Parathyroid adenoma (tissue), 2 donors: ENCODE results near the gene UCN.
"Not testable (repeated sequence)": the region's sequence is repeated elsewhere in the genome, so short reads cannot be mapped to it uniquely, and the experiment has no call there.

Experiments
- H2AFZ ChIP-seq: fragments of 300-600 bp; sonication (generic); one replicate; pipeline ENCODE4 v1.7.0; 2017; ENCODE audit warnings: antibody characterized with exemption, mild to moderate bottlenecking
- H3K27ac ChIP-seq: fragments of 300-600 bp; sonication (generic); one replicate; pipeline ENCODE4 v1.7.0; 2017
- H3K27me3 ChIP-seq: fragments of 300-600 bp; sonication (generic); one replicate; pipeline ENCODE4 v1.7.0; 2017; ENCODE audit warnings: low read length; ENCODE audit not compliant: control insufficient read depth, insufficient read depth
- H3K36me3 ChIP-seq: fragments of 300-600 bp; sonication (generic); one replicate; pipeline ENCODE4 v1.7.0; 2017; ENCODE audit warnings: low read length; ENCODE audit not compliant: control insufficient read depth, insufficient read depth
- H3K4me1 ChIP-seq: fragments of 300-600 bp; sonication (generic); one replicate; pipeline ENCODE4 v1.7.0; 2017; ENCODE audit warnings: control low read depth
- H3K4me2 ChIP-seq: fragments of 300-600 bp; sonication (generic); one replicate; pipeline ENCODE4 v1.7.0; 2017; ENCODE audit warnings: low read length
- H3K4me3 ChIP-seq: fragments of 300-600 bp; sonication (generic); one replicate; pipeline ENCODE4 v1.7.0; 2017; ENCODE audit warnings: low read depth, low read length
- H3K79me2 ChIP-seq: fragments of 300-600 bp; sonication (generic); one replicate; pipeline ENCODE4 v1.7.0; 2017; ENCODE audit warnings: control low read depth
- H3K9ac ChIP-seq: fragments of 300-600 bp; sonication (generic); one replicate; pipeline ENCODE4 v1.7.0; 2017; ENCODE audit warnings: mild to moderate bottlenecking
- H3K9me3 ChIP-seq: fragments of 300-600 bp; sonication (generic); one replicate; pipeline ENCODE4 v1.7.0; 2017; ENCODE audit warnings: low read length; ENCODE audit not compliant: control insufficient read depth
- TF ChIP-seq, protein P1 (sequence below): fragments of 300-600 bp; sonication (generic); IDR thresholded peaks from one replicate; pipeline ENCODE4 v1.7.0; 2017; ENCODE audit warnings: antibody characterized with exemption, mild to moderate bottlenecking
- donor health status: primary hyperparathyroidism.

UCN gene

DNA sequence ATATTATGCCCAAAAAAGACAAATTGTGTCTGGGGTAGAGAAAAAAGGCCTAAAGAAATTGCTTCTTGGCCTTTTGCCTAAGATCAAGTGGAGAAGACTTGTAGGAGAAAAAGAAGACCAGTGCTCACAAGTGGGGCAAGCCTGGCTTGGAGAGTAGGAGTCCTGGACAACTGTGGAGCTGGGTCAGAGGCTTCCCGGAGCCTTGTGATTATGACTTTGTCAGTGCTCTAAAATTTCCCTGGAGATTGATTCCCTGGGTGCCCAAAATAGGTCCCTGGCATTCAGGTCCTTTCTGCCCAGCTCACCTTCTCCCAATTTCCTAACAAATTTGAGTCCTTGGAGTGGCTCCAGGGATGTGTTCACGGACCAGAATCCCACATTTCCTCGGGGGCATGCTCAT is 26.8 kb downstream of the UCN start:
- Histone ChIP-seq H3K9ac (no peak overlapping the region), H3K9me3 (no peaks in the 10 kb centered on the region), H2AFZ (no peak overlapping the region), H3K36me3 (no peaks in the 10 kb centered on the region), H3K4me2 (no peak overlapping the region), H3K4me1 (no peaks in the 10 kb centered on the region), H3K27ac (no peak overlapping the region), H3K4me3 (no peak overlapping the region), H3K79me2 (no peaks in the 10 kb centered on the region), H3K27me3 (no peaks in the 10 kb centered on the region)
- TF ChIP-seq, protein P1, sequence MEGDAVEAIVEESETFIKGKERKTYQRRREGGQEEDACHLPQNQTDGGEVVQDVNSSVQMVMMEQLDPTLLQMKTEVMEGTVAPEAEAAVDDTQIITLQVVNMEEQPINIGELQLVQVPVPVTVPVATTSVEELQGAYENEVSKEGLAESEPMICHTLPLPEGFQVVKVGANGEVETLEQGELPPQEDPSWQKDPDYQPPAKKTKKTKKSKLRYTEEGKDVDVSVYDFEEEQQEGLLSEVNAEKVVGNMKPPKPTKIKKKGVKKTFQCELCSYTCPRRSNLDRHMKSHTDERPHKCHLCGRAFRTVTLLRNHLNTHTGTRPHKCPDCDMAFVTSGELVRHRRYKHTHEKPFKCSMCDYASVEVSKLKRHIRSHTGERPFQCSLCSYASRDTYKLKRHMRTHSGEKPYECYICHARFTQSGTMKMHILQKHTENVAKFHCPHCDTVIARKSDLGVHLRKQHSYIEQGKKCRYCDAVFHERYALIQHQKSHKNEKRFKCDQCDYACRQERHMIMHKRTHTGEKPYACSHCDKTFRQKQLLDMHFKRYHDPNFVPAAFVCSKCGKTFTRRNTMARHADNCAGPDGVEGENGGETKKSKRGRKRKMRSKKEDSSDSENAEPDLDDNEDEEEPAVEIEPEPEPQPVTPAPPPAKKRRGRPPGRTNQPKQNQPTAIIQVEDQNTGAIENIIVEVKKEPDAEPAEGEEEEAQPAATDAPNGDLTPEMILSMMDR: no peak

DNA sequence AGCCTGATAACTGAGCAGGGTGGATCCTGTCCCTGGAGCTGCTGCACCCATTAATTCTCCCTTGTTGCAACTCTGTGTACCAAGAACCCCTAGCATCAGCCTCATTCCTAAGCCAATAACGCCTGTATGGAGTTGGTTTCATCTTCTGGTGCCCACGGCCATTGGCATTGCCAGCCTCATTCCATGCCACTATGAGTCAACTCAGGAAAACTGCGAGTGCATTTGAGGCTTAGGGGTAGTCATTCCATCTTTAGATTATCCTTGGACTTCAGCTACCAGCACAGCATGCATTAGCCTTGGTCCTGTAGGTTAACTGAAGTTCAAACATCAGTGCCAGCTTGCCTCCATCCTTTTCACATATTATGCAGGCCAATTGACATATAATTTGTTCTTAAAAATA is 27.4 kb downstream of the UCN start:
- no peak overlapping the region for H3K27ac ChIP-seq
- no peak overlapping the region for H3K4me2 ChIP-seq
- H3K9ac ChIP-seq: no peak overlapping the region
- H3K4me1 ChIP-seq: no peaks in the 10 kb centered on the region
- H3K4me3 ChIP-seq: no peak overlapping the region
- no peaks in the 10 kb centered on the region for H3K9me3 ChIP-seq
- H3K79me2 ChIP-seq: no peaks in the 10 kb centered on the region
- H2AFZ ChIP-seq: no peak overlapping the region
- H3K36me3 ChIP-seq: no peaks in the 10 kb centered on the region
- TF ChIP-seq, protein P1: no peak
- no peaks in the 10 kb centered on the region for H3K27me3 ChIP-seq

DNA sequence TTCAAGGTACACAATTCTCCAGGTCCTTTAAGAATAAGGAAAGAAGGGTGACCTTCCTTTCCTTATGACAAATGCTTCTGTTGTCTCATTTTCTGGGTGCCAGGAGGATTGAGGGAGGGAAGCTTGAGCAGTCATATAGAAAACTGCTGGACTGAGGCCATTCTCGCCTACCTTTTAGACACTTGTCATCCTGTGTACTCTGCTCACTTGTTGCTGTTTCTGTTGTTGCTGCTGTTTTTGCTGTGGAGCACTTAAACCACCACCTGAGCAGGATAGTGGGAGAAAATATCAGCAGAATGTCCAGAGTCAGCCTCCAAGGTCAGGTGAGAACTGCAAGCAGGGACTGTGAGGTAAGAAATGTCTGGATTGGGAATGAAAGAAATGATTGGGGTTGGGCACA is 30.2 kb downstream of the UCN start:
- H3K36me3 ChIP-seq: no peaks in the 10 kb centered on the region
- no peak overlapping the region for H3K9ac ChIP-seq
- H3K27me3 ChIP-seq: no peaks in the 10 kb centered on the region
- no peaks in the 10 kb centered on the region for H3K79me2 ChIP-seq
- H3K4me2 ChIP-seq: no peak overlapping the region
- H3K9me3 ChIP-seq: no peaks in the 10 kb centered on the region
- no peak overlapping the region for H2AFZ ChIP-seq
- no peak overlapping the region for H3K27ac ChIP-seq
- no peaks in the 10 kb centered on the region for H3K4me1 ChIP-seq
- TF ChIP-seq, protein P1: no peak
- no peak overlapping the region for H3K4me3 ChIP-seq

DNA sequence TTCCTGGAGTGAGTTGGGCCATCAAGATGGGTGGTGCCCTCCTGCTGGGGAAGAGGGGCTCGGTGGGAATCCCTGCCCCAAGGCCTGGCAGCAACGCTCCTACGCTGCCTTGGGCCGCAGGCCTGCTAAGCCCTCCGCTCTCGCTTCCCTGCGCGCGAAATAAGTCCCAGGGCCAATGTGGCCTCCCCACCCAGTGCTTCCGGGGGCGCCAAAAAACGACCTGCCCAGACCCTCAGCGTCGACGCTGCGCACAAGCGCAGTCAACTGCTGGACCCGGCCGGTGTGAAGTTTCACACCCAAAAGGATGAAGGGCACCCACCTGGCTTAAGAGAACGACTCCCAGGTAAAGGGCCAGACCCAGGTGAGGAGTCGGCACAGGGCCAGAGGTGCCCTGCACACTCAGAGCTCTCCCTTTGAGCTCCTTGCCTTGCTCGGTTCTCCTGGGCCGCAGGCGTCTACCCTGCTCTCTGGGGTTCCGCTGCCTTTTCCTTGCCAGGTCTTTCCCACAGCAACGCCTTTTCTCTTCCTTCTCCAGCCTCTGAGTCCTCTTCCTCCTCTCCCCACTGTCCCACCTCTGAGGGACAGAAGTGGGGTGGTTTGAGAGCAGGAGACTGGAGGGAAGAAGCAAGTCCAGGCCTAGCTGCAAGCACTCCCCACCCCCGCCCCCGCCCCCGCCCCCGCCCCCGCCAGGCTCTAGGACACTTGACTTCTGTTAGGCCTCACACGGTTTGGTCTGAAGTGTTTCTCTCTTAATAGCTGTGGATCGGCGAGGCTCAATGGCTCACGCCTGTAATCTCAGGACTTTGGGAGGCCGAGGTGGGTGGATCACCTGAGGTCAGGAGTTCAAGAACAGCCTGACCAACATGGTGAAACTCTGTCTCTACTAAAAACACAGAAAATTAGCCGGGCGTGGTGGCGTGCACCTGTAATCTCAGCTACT is 32.8 kb downstream of the UCN start, which contains the start of gene DNAJC5G:
TSS of gene DNAJC5G (plus strand) at position 223 of the 940 bp plus-strand sequence. CDS start 1,296 bp downstream, outside the sequence.
- Histone ChIP-seq H3K4me2 (no peak within 1 kb of the TSS), H3K9me3 (no peaks in the 10 kb centered on the region), H3K27me3 (no peaks in the 10 kb centered on the region), H3K4me1 (no peaks in the 10 kb centered on the region), H3K4me3 (no peak within 1 kb of the TSS), H3K79me2 (no peaks in the 10 kb centered on the region), H3K27ac (no peak within 1 kb of the TSS), H3K36me3 (no peaks in the 10 kb centered on the region), H2AFZ (no peak within 1 kb of the TSS), H3K9ac (no peak within 1 kb of the TSS)
- TF ChIP-seq, protein P1: no peak

DNA sequence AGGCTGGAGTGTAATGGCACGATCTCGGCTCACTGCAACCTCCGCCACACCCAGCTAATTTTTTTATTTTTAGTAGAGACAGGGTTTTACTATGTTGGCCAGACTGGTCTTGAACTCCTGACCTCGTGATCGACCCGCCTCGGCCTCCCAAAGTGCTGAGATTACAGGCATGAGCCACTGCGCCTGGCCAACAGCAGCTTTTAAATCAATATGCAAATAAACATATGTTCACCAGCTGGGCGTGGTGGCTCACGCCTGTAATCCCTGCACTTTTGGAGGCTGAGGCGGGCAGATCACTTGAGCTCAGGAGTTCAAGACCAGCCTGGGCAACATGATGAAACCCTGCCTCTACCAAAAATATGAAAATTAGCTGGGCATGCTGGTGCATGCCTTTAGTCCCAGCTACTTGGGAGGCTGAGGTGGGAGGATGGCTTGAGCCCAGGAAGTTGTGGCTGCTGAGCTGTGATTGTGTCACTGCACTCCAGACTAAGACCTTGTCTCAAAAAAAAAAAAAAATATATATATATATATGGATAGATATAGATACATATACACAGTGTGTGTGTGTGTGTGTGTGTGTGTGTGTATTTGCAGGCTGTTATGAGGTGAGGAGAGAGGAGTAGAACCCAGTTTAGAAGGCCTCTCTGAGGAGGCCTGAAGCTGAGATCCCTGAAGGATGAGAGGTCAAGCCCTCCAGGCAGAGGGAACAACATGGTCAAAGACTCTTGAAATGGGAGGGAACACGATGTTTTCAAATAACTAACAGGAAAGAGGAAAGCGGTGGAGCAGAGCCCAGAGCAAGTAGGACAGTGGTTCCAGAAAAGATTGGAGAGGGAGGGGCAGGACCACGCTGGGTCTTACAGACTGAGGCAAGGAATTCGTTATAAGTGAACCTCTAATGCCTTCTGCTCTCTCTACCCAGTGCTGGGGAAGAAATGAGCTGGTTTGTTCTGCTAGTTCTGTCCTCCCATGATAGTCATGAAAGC is 35.4 kb downstream of the UCN start:
- H3K36me3 ChIP-seq, H3K9ac ChIP-seq, H3K27me3 ChIP-seq, H3K9me3 ChIP-seq, H3K4me1 ChIP-seq, H2AFZ ChIP-seq, H3K79me2 ChIP-seq, H3K4me3 ChIP-seq, H3K4me2 ChIP-seq, H3K27ac ChIP-seq: not testable (repeated sequence)
